IMR-90 (cell line): Measurements from ENCODE around the gene RUBCN. TPM values are rescaled to one million over a fixed set of nuclear protein-coding genes. Genes with fewer than 3 reads are reported as not detected.

Experiments used
- ATAC-seq: fragments of 200-7000 bp; cut with Tn5 transposase; 2 replicates; pipeline ENCODE4 v1.9.1; 2020; ENCODE audit warnings: low read depth, mild to moderate bottlenecking, moderate library complexity
- BruUV-seq: library from RNA; stranded (reverse); fragments of 400-500 nt; replicated peaks from 2 replicates; lab custom pipeline; 2021; lab: Mats Ljungman, UMichigan
- CTCF ChIA-PET: fragments of 300-600 bp; formaldehyde crosslinking; extraction: SDS; loops from one replicate; lab custom pipeline; 2021; ENCODE audit warnings: antibody characterized with exemption; lab: Yijun Ruan, JAX
- POLR2A ChIA-PET: fragments of 300-600 bp; sonication (Branson Sonifier 250); formaldehyde crosslinking; loops from one replicate; lab custom pipeline; 2022; ENCODE audit warnings: antibody characterized with exemption; ENCODE audit not compliant: unreplicated experiment; lab: Charles Lee
- DNase-seq: peaks from one replicate; pipeline ENCODE4 v3.0.0; 2013
- H2AFZ ChIP-seq: replicated peaks from 2 replicates; pipeline ENCODE3; 2013; ENCODE audit warnings: low read length, mild to moderate bottlenecking; ENCODE audit not compliant: poor library complexity
- H2AK5ac ChIP-seq: 2 replicates; pipeline ENCODE4 v1.6.1; 2013; ENCODE audit warnings: low read depth, low read length, inconsistent platforms
- H2AK9ac ChIP-seq: replicated peaks from 2 replicates; pipeline ENCODE3; 2013; ENCODE audit warnings: mild to moderate bottlenecking, low read depth, low read length, moderate library complexity; ENCODE audit not compliant: poor library complexity
- H2BK120ac ChIP-seq: 2 replicates; pipeline ENCODE4 v1.6.1; 2013; ENCODE audit warnings: low read depth, low read length, inconsistent platforms
- H2BK15ac ChIP-seq: 3 replicates; pipeline ENCODE4 v1.6.1; 2013; ENCODE audit warnings: low read depth, low read length, inconsistent platforms
- H2BK20ac ChIP-seq: 2 replicates; pipeline ENCODE4 v1.6.1; 2013; ENCODE audit warnings: low read depth, mild to moderate bottlenecking, inconsistent platforms, low read length, moderate library complexity
- H2BK5ac ChIP-seq: 2 replicates; pipeline ENCODE4 v1.6.1; 2013; ENCODE audit warnings: mild to moderate bottlenecking, low read depth, low read length, inconsistent platforms; ENCODE audit not compliant: poor library complexity, severe bottlenecking
- H3K14ac ChIP-seq: replicated peaks from 2 replicates; pipeline ENCODE4 v1.6.1; 2013; ENCODE audit warnings: low read depth, low read length, inconsistent platforms
- H3K18ac ChIP-seq: 2 replicates; pipeline ENCODE4 v1.6.1; 2013; ENCODE audit warnings: low read depth, low read length, control low read depth
- H3K23ac ChIP-seq: 2 replicates; pipeline ENCODE4 v1.6.1; 2013; ENCODE audit warnings: low read depth, low read length, inconsistent platforms
- H3K27ac ChIP-seq: 2 replicates; pipeline ENCODE4 v1.5.1; 2013; ENCODE audit warnings: mild to moderate bottlenecking, control low read depth, low read length; ENCODE audit not compliant: insufficient read depth
- H3K27me3 ChIP-seq: 2 replicates; pipeline ENCODE4 v1.6.1; 2013; ENCODE audit warnings: low read length; ENCODE audit not compliant: control insufficient read depth, insufficient read depth
- H3K36me3 ChIP-seq: 2 replicates; pipeline ENCODE4 v1.6.1; 2013; ENCODE audit warnings: low read length, mixed read lengths; ENCODE audit not compliant: control insufficient read depth, insufficient read depth
- H3K4ac ChIP-seq: 2 replicates; pipeline ENCODE4 v1.6.1; 2013; ENCODE audit warnings: low read depth, low read length, inconsistent platforms
- H3K4me1 ChIP-seq: 2 replicates; pipeline ENCODE4 v1.6.1; 2013; ENCODE audit warnings: low read length, mixed read lengths; ENCODE audit not compliant: control insufficient read depth, insufficient read depth
- H3K4me2 ChIP-seq: 2 replicates; pipeline ENCODE4 v1.6.1; 2013; ENCODE audit warnings: low read depth, mild to moderate bottlenecking, control low read depth, low read length, moderate library complexity
- H3K4me3 ChIP-seq: 2 replicates; pipeline ENCODE4 v1.5.1; 2013; ENCODE audit warnings: low read depth, mild to moderate bottlenecking, control low read depth, low read length, moderate library complexity; ENCODE audit not compliant: insufficient read depth
- H3K56ac ChIP-seq: 2 replicates; pipeline ENCODE4 v1.6.1; 2013; ENCODE audit warnings: low read length, inconsistent platforms; ENCODE audit not compliant: insufficient read depth; ENCODE audit errors: extremely low read depth
- H3K79me1 ChIP-seq, 2 experiments: 2 replicates each; pipeline ENCODE4 v1.6.1; 2013; ENCODE audit warnings: low read length in 2 of 2, inconsistent platforms in 1 of 2, low read depth in 1 of 2
- H3K9ac ChIP-seq: 2 replicates; pipeline ENCODE4 v1.6.1; 2013; ENCODE audit warnings: low read depth, low read length, control low read depth
- H3K9me1 ChIP-seq: 2 replicates; pipeline ENCODE4 v1.6.1; 2013; ENCODE audit warnings: low read length, inconsistent platforms; ENCODE audit not compliant: insufficient read depth
- H3K9me3 ChIP-seq: 2 replicates; pipeline ENCODE4 v1.6.1; 2013; ENCODE audit warnings: low read length; ENCODE audit not compliant: control insufficient read depth, insufficient read depth
- H4K20me1 ChIP-seq: 2 replicates; pipeline ENCODE4 v1.6.1; 2013; ENCODE audit warnings: low read length, inconsistent platforms; ENCODE audit not compliant: insufficient read depth
- H4K5ac ChIP-seq: 2 replicates; pipeline ENCODE4 v1.6.1; 2013; ENCODE audit warnings: mild to moderate bottlenecking, low read depth, low read length, control low read depth
- H4K8ac ChIP-seq, 2 experiments: 2 replicates each; pipeline ENCODE4 v1.6.1; 2013; ENCODE audit warnings: low read depth in 2 of 2, low read length in 2 of 2, control low read depth in 1 of 2, inconsistent platforms in 1 of 2
- H4K91ac ChIP-seq: 2 replicates; pipeline ENCODE4 v1.6.1; 2013; ENCODE audit warnings: low read depth, low read length, inconsistent platforms; ENCODE audit not compliant: insufficient read depth
- BHLHE40 ChIP-seq: fragments of 150-350 bp; IDR thresholded peaks from 2 replicates; pipeline ENCODE4 v1.6.1; 2016; ENCODE audit warnings: mild to moderate bottlenecking, low read depth, low read length
- ELK1 ChIP-seq: fragments of 150-350 bp; IDR thresholded peaks from 2 replicates; pipeline ENCODE4 v1.6.1; 2016; ENCODE audit warnings: low read depth, mild to moderate bottlenecking, low read length, moderate library complexity, borderline replicate concordance
- WGBS, 2 experiments: methylation state at CpG; one replicate each; pipeline versions ENCODE4 v1.1.5 to v1.1.7; 2013; ENCODE audit warnings: missing lambda C conversion rate in 2 of 2; ENCODE audit not compliant: insufficient read length in 1 of 2; ENCODE audit errors: extremely low coverage in 2 of 2; 5-methylcytosine and 5-hydroxymethylcytosine counted together
- dilution Hi-C: fragments of 300-500 bp; cut with HindIII; formaldehyde crosslinking; loops from one replicate; pipeline ENCODE4 v1.14.3; 2018; ENCODE audit warnings: low sequenced_read_pairs; ENCODE audit not compliant: unreplicated experiment
- in situ Hi-C: fragments of 300-500 bp; cut with MboI; formaldehyde crosslinking; loops from 3 replicates; pipeline ENCODE4 v1.14.3; 2019; ENCODE audit warnings: low sequenced_read_pairs, inconsistent platforms, mixed read lengths
- intact Hi-C: fragments of 100-400 bp; cut with micrococcal nuclease; formaldehyde crosslinking; loops from 2 replicates; pipeline ENCODE4 v1.10.0; 2022
- polyA plus RNA-seq, 3 experiments: library from polyadenylated mRNA; depleted of rRNA; stranded (reverse); fragments of >200 nt; gene quantifications; 2 replicates each; pipeline ENCODE4 v1.2.3, GENCODE V29; 2012; ENCODE audit warnings: low replicate concordance in 1 of 3
- total RNA-seq: library from RNA; depleted of rRNA; stranded (reverse); fragments of >200 nt; gene quantifications from 2 replicates; pipeline ENCODE4 v1.2.3, GENCODE V29; 2012

The RUBCN gene
- total and polyA plus RNA-seq, 2 of the 4 experiments (the other 2 are of a cell fraction): 10.8 to 12.6 TPM

- no peaks in the 10 kb centered on the region for H3K4me1 ChIP-seq
- no peak overlapping the region for H2AFZ ChIP-seq
- H2BK20ac ChIP-seq: no peak overlapping the region
- H3K9me3 ChIP-seq: no peaks in the 10 kb centered on the region
- H2AK9ac ChIP-seq: no peak overlapping the region
- in situ Hi-C loops: no loop called here
- H2BK15ac ChIP-seq: no peak overlapping the region
- dilution Hi-C loops: no loop called here
- no peak overlapping the region for H2BK120ac ChIP-seq
- no peaks in the 10 kb centered on the region for H4K20me1 ChIP-seq
- no peak overlapping the region for H3K4ac ChIP-seq
- no TSS peak for BruUV-seq
- H3K9ac ChIP-seq: no peak overlapping the region
- CTCF ChIA-PET: no interaction called here
- H3K79me1 ChIP-seq: peaks cover 0 to 3% of the 10 kb centered on the region in 2 experiments; a peak in 1 of 4 replicates
- H3K18ac ChIP-seq: no peak overlapping the region
- H3K36me3 ChIP-seq: peaks cover 22% of the 10 kb centered on the region
- H3K9me1 ChIP-seq: 0 out of 2 replicates have a peak, but pooled peaks cover 3% of the 10 kb centered on the region
- DNase-seq (no peak), ATAC-seq (no peak)
- no peak overlapping the region for H3K4me3 ChIP-seq
- H2AK5ac ChIP-seq: no peak overlapping the region
- no peak overlapping the region for H3K4me2 ChIP-seq
- no peak overlapping the region for H4K5ac ChIP-seq
- intact Hi-C loops: no loop called here
- H3K27ac ChIP-seq: no peak overlapping the region
- TF ChIP-seq ELK1: no peak
- no peak for TF ChIP-seq BHLHE40
- H4K8ac ChIP-seq: no peak overlapping the region
- POLR2A ChIA-PET: no interaction called here
- no CpG with 5 or more reads among the region's 1 CpG for WGBS, 2 experiments
- no peak overlapping the region for H3K14ac ChIP-seq
- no peak overlapping the region for H3K23ac ChIP-seq
- H3K56ac ChIP-seq: no peak overlapping the region
- H2BK5ac ChIP-seq: no peak overlapping the region
- no peaks in the 10 kb centered on the region for H3K27me3 ChIP-seq
- no peak overlapping the region for H4K91ac ChIP-seq
Measured at GRCh38 chr3:197670361-197670760, 66.3 kb downstream of the RUBCN start.
